Measurements from ENCODE around the gene CCDC182.

GRCh38 chr17:57758654-57759053, 13.6 kb upstream of the CCDC182 start:
- no peak for TF ChIP-seq EZH2 (IDR thresholded peaks at IDR 0.05; ENCODE audit: borderline replicate concordance, low read depth, low read length, poor library complexity, severe bottlenecking)
- TF ChIP-seq, protein P1, sequence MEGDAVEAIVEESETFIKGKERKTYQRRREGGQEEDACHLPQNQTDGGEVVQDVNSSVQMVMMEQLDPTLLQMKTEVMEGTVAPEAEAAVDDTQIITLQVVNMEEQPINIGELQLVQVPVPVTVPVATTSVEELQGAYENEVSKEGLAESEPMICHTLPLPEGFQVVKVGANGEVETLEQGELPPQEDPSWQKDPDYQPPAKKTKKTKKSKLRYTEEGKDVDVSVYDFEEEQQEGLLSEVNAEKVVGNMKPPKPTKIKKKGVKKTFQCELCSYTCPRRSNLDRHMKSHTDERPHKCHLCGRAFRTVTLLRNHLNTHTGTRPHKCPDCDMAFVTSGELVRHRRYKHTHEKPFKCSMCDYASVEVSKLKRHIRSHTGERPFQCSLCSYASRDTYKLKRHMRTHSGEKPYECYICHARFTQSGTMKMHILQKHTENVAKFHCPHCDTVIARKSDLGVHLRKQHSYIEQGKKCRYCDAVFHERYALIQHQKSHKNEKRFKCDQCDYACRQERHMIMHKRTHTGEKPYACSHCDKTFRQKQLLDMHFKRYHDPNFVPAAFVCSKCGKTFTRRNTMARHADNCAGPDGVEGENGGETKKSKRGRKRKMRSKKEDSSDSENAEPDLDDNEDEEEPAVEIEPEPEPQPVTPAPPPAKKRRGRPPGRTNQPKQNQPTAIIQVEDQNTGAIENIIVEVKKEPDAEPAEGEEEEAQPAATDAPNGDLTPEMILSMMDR (conservative IDR thresholded peaks at IDR 0.05; ENCODE audit: low read depth, low read length): no peak

Measured in A673 (cell line).